AG04450 (cell line): ENCODE data around the gene SLC44A1. TPM values are rescaled to one million over a fixed set of nuclear protein-coding genes. Genes with fewer than 3 reads are reported as not detected.

ENCODE experiments used
- CTCF ChIA-PET: fragments of 300-600, 350-600 bp; formaldehyde crosslinking; extraction: SDS; loops from one replicate; lab custom pipeline; 2022; ENCODE audit warnings: antibody characterized with exemption, inconsistent platforms; lab: Charles Lee
- POLR2A ChIA-PET: fragments of 350-600 bp; formaldehyde crosslinking; extraction: SDS; loops from one replicate; lab custom pipeline; 2021; ENCODE audit warnings: antibody characterized with exemption, inconsistent platforms; lab: Yijun Ruan, JAX
- DNase-seq: peaks from one replicate; pipeline ENCODE4 v3.0.0-alpha.2; 2011; ENCODE audit warnings: low read depth, low spot score
- H3K27ac ChIP-seq: one replicate; pipeline ENCODE4 v1.5.1; 2012; ENCODE audit warnings: low read depth, low read length, control low read depth
- H3K27me3 ChIP-seq: one replicate; pipeline ENCODE4 v1.6.0; 2012; ENCODE audit warnings: low read length; ENCODE audit not compliant: control insufficient read depth, insufficient read depth
- H3K4me3 ChIP-seq: 2 replicates; pipeline ENCODE4 v1.5.1; 2011; ENCODE audit warnings: mild to moderate bottlenecking, low read depth, low read length, control low read depth
- H3K9me3 ChIP-seq: 2 replicates; pipeline ENCODE4 v1.5.1; 2012; ENCODE audit warnings: low read length; ENCODE audit not compliant: control insufficient read depth, insufficient read depth
- polyA plus RNA-seq: library from polyadenylated mRNA; depleted of rRNA; stranded (reverse); fragments of >200 nt; gene quantifications from 2 replicates; pipeline ENCODE4 v1.2.3, GENCODE V29; 2011
- TF ChIP-seq, protein P1 (sequence below): IDR thresholded peaks from 2 replicates; pipeline ENCODE4 v1.5.1; 2011; ENCODE audit warnings: low read depth, low read length, control low read depth, inconsistent platforms

Gene SLC44A1
- polyA plus RNA-seq, 1 experiment: 15.6 TPM

DNA sequence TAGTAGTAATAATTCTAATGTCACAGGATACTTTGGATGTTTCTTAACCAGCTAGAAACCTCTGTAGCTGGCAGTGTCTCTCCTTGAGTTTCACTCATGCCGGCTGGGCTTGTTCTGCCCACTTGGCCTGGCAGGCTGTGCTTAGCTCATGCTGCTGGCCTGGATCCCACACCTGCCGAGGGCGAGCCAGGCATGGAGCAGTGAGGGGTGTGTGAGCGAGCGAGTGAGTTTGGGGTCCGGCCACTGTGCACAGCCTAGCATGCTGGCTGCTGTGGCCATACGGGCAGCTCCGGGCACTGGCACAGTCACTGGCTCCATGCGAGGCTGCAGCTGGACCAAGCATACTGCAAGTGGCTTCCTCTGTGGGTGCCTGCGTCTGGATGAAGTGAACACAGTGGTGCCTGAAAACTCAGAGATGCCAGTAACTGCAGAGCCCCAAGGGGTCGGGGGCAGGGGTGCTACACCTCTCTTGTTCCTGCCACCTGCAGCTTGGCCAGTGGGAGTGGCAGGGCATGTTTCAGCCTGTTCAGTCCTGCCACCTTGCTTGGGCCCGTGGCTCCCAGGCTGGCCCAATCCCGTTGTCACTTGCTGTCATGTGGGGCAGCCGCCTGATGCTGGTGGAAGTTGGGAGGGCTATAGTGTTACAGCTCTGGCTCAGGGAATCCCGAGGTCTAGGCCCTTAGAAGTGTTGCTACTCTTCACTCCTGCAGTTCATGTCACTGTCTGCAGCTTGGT, 213.3 kb downstream of the SLC44A1 start:
- ChIA-PET POLR2A (no interaction called here), CTCF (interaction anchor here (0.9 to 1.1 kb wide), 3 partner anchors 17 to 564 kb away, joined by 3 to 4 read pairs (median 3); no protein-coding TSS in a partner anchor)
- H3K27me3 ChIP-seq: no peaks in the 10 kb centered on the region
- H3K27ac ChIP-seq: no peak overlapping the region
- peaks cover 12% of the 10 kb centered on the region for H3K9me3 ChIP-seq
- DNase-seq: no peak
- TF ChIP-seq, protein P1, sequence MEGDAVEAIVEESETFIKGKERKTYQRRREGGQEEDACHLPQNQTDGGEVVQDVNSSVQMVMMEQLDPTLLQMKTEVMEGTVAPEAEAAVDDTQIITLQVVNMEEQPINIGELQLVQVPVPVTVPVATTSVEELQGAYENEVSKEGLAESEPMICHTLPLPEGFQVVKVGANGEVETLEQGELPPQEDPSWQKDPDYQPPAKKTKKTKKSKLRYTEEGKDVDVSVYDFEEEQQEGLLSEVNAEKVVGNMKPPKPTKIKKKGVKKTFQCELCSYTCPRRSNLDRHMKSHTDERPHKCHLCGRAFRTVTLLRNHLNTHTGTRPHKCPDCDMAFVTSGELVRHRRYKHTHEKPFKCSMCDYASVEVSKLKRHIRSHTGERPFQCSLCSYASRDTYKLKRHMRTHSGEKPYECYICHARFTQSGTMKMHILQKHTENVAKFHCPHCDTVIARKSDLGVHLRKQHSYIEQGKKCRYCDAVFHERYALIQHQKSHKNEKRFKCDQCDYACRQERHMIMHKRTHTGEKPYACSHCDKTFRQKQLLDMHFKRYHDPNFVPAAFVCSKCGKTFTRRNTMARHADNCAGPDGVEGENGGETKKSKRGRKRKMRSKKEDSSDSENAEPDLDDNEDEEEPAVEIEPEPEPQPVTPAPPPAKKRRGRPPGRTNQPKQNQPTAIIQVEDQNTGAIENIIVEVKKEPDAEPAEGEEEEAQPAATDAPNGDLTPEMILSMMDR: no peak
- H3K4me3 ChIP-seq: no peak overlapping the region

DNA sequence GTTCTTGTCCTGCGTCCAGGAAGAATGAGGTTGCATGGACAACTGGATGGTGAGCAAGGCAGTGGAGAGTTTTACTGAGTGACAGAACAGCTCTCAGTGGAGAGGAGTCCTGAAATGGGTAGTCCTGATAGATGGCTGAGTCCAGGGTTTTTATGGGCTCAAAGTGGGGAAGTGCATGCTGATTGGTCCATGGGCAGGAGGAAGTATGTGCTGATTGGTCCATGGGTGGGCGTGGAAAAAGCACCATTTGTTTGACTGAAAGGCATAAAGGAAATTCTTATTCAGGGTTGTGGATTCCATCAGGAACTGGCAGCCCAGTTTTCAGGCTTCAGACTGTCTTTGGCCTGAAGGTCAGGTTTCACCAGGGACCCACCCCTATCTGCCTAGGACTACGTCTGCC, 214.0 kb downstream of the SLC44A1 start:
- Histone ChIP-seq H3K27me3 (no peaks in the 10 kb centered on the region), H3K4me3 (no peak overlapping the region), H3K9me3 (peaks cover 12% of the 10 kb centered on the region), H3K27ac (no peak overlapping the region)
- CTCF ChIA-PET: no interaction called here
- TF ChIP-seq, protein P1: no peak
- DNase-seq: no peak
- POLR2A ChIA-PET: no interaction called here

DNA sequence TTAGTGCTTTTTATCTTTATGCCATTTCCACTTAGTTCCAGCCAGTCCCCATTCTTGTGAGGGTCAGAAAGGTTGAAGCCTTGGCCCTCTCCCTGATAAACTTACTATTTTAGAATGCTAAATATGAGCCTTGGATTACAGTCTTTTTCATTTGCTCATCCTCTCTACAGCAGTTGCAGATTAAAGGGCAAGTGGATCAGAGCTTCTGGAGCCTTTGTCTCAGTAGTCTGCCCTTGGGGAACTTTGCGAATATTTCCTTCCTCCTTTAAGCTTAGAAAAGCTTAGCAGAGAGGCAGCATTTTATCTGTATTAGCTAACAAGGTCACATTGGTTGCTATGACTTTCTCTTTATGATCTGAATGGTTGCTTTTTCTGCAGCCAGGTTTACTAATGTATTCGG, 214.9 kb downstream of the SLC44A1 start:
- DNase-seq: no peak
- ChIA-PET POLR2A (no interaction called here), CTCF (no interaction called here)
- no peak overlapping the region for H3K4me3 ChIP-seq
- no peak overlapping the region for H3K27ac ChIP-seq
- TF ChIP-seq, protein P1: no peak
- H3K27me3 ChIP-seq: no peaks in the 10 kb centered on the region
- peaks cover 12% of the 10 kb centered on the region for H3K9me3 ChIP-seq

DNA sequence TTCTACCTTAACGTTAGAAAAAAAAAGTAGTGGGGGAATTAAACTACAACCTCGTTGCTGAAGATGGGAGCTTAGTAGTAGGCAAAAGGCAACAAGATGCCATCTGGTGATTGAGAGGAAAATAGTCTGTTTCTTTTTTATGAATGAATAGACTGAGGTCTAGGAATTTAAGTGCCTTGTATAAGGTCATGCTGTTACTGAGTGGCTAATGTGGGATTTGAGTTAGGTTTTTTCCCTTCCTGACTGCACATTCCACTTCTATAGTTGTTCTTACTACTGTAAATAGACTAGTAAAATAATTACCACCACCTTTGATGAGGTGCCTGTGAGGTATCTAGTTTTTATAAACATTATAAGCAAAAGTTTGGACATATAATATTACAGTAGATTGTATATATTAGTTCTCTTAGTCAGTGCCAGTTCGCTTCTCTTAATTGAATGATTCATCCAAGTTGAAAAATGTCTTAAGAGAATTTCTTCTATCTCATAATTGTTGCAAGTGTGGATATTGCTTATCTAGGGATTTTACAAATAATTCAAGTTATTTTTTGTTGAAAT, 222.5 kb downstream of the SLC44A1 start:
- DNase-seq: peak; percentile 56
- Histone ChIP-seq H3K4me3 (no peak overlapping the region), H3K27ac (no peak overlapping the region), H3K27me3 (no peaks in the 10 kb centered on the region), H3K9me3 (no peaks in the 10 kb centered on the region)
- ChIA-PET POLR2A (interaction anchor here (0.8 kb wide), 1 partner anchor 16 kb away, joined by 3 read pairs; no protein-coding TSS in a partner anchor), CTCF (interaction anchor here (1.1 kb wide), 2 partner anchors 8 to 16 kb away, joined by 3 to 4 read pairs; no protein-coding TSS in a partner anchor)
- TF ChIP-seq, protein P1: no peak

DNA sequence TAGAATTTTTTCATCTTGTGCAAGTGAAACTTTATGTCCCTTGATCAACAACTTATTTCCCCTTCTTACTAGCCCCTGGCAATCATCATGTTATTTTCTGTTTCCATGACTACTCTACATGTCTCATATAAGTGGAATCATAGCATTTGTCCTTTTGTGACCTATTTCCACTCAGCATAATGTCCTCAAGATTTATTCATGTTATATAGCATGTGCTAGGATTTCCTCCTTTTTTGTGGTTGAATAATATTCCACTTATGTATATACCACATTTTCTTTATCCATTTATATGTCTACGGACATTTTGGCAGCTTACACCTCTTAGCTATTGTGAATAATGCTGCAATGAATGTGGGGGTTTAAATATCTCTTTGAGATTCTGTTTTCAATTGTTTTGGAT, 224.4 kb downstream of the SLC44A1 start:
- POLR2A ChIA-PET: no interaction called here
- Histone ChIP-seq H3K27me3 (no peaks in the 10 kb centered on the region), H3K27ac (no peak overlapping the region), H3K9me3 (no peaks in the 10 kb centered on the region), H3K4me3 (no peak overlapping the region)
- TF ChIP-seq, protein P1: no peak
- CTCF ChIA-PET: interaction anchor here (0.6 kb wide), 1 partner anchor 28 kb away, joined by 3 read pairs; no protein-coding TSS in a partner anchor
- no peak for DNase-seq
